Measurements from ENCODE around the gene HOXA5. TPM values are rescaled to one million over a fixed set of nuclear protein-coding genes. Genes with fewer than 3 reads are reported as not detected.

Gene HOXA5
- total and polyA plus RNA-seq, 4 donors, result 20.6 to 171 (median 95.6) TPM

DNA sequence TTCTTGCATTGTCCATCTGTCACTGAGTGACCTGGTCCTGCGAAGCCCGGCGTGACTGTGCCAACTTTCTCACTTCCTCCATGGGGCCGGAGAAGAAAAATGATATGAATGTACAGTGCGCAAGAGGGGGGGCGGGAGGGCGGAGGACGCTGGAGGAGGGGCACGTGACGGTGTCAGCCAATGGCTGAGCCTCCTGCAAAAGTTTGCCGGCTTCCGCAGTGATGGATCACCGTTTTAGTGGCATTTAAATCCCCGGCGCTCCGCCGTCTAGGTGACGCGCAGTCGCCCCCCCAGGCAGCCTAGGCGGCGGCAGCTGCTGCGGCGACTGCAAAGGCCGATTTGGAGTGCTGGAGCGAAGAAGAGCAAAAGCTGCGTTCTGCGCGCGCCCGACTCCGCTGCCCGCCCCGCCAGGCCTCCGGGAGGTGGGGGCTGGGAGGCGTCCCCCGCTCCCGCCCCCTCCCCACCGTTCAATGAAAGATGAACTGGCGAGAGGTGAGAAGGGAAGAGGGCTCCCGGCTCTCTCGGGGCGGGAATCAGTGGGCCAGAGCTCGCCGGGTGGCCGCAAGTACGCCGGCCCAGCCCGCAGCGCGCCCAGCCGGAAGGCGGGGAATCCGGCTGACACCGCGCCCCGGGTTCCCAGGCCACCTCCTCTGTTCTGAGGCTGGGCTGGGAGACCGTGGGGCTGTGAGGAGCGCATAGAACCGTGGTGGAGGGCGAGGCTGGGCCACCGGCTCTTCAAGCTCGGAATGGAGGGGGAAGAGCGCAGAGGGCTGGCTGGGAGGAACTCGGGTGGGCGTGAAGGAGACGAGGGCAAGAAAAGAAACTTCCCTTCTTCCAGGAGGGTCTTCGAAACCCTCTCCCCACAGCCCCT, 47.3 kb downstream of the HOXA5 start, which contains the start of gene HOXA1:
Gene HOXA1, minus strand, starts transcription at position 104 of the 871 bp plus-strand sequence. Its CDS starts 88 bp downstream, at position 16.
- peak within 1 kb of the TSS; percentile 98 for H3K27ac ChIP-seq (ENCODE audit: low read depth, low read length)
- WGBS (ENCODE audit: insufficient coverage), result under 1% methylated on average over 59 of the region's 68 CpGs
- H3K9me3 ChIP-seq (ENCODE audit: control insufficient read depth, insufficient read depth, low read length), result no peaks in the 10 kb centered on the region
- peaks cover 44% of the 10 kb centered on the region for H3K4me1 ChIP-seq (ENCODE audit: control insufficient read depth, insufficient read depth, low read length)
- H3K4me3 ChIP-seq (ENCODE audit: low read depth, low read length), result peak within 1 kb of the TSS; percentile 85
- peaks cover 23% of the 10 kb centered on the region for H3K27me3 ChIP-seq (ENCODE audit: control insufficient read depth, insufficient read depth, low read length)
- peaks cover 5% of the 10 kb centered on the region for H3K36me3 ChIP-seq (ENCODE audit: control insufficient read depth, insufficient read depth, low read length)
- peak in 4 of 6 donors; percentile 74 to 98 (median 86) for DNase-seq (ENCODE audit: low read depth in 4 of 6, low spot score in 6 of 6)

DNA sequence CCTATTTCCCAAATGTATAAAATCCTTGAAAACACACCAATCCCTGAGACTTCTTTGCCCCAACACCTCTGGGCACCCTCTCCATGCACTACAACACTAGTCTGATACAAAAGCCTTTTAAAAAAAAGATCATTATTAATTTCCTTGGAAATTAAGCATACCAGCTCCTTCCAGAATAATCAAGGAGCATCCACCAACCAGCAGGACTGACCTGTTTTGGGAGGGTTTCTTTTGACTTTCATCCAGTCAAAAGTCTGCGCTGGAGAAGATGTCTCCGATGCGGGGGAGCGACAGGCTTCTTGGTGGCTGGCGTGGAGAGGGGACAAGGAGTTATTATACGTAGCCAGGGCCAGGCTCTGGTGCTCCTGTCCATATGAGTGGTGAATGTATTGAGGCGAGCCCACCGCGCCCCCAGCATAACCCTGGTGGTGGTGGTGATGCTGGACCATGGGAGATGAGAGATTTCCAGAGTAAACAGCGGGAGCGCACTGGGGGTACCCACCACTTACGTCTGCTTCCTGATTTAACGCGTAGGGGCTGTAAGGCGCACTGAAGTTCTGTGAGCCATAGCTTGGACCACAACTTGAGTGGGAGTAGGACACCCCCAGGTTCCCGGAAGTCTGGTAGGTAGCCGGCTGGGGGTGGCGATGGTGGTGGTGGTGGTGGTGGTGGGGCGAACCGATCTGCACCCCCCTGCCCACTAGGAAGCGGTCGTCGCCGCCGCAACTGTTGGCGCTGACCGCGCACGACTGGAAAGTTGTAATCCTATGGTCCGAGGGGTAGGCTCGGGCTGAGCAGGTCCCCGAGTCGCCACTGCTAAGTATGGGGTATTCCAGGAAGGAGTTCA, 48.2 kb downstream of the HOXA5 start:
- Histone ChIP-seq H3K9me3 (ENCODE audit: control insufficient read depth, insufficient read depth, low read length) (no peaks in the 10 kb centered on the region), H3K27ac (ENCODE audit: low read depth, low read length) (peak overlapping the region; percentile 65), H3K4me1 (ENCODE audit: control insufficient read depth, insufficient read depth, low read length) (peaks cover 40% of the 10 kb centered on the region), H3K36me3 (ENCODE audit: control insufficient read depth, insufficient read depth, low read length) (peaks cover 5% of the 10 kb centered on the region), H3K4me3 (ENCODE audit: low read depth, low read length) (peak overlapping the region; percentile 85), H3K27me3 (ENCODE audit: control insufficient read depth, insufficient read depth, low read length) (peaks cover 23% of the 10 kb centered on the region)
- WGBS (ENCODE audit: insufficient coverage), result 16% methylated on average over 30 of the region's 33 CpGs
- DNase-seq (ENCODE audit: low read depth in 4 of 6, low spot score in 6 of 6), result peak in 2 of 6 donors; percentile 40 to 52

DNA sequence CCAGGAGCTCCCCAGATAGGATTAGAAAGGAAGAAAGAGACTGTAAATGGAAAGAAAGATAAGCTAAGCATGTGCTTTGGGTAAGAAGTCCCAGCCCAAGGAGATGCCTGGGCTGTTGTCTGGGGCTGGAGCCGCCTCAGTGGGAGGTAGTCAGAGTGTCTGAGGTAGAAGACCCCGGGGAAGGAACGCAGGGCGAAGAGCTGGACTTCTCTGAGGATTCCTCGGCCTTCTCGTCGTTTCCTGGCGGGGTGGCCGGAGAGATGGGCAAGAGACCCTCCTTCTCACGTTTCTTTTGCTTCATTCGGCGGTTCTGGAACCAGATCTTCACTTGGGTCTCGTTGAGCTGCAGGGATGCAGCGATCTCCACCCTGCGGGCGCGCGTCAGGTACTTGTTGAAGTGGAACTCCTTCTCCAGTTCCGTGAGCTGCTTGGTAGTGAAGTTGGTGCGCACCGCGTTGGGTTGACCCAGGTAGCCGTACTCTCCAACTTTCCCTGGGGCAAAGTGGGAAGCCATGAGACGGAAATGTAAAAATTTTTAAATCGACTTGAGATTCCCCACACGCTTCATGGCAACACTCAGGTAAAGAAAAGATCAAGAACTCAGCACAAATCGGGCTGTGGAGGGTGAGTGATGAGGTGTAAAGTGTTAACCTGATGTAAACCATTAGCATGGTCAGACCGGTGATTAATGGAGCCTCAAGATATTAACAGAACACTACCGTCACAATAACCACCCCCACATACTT, 49.0 kb downstream of the HOXA5 start:
- Histone ChIP-seq H3K4me3 (ENCODE audit: low read depth, low read length) (peak overlapping the region; percentile 85), H3K27ac (ENCODE audit: low read depth, low read length) (peak overlapping the region; percentile 65), H3K9me3 (ENCODE audit: control insufficient read depth, insufficient read depth, low read length) (no peaks in the 10 kb centered on the region), H3K4me1 (ENCODE audit: control insufficient read depth, insufficient read depth, low read length) (peaks cover 40% of the 10 kb centered on the region), H3K36me3 (ENCODE audit: control insufficient read depth, insufficient read depth, low read length) (peaks cover 5% of the 10 kb centered on the region), H3K27me3 (ENCODE audit: control insufficient read depth, insufficient read depth, low read length) (peaks cover 28% of the 10 kb centered on the region)
- DNase-seq (ENCODE audit: low read depth in 4 of 6, low spot score in 6 of 6), result peak in 2 of 6 donors; percentile 9 to 28
- 66% methylated on average over 26 of the region's 29 CpGs for WGBS (ENCODE audit: insufficient coverage)

DNA sequence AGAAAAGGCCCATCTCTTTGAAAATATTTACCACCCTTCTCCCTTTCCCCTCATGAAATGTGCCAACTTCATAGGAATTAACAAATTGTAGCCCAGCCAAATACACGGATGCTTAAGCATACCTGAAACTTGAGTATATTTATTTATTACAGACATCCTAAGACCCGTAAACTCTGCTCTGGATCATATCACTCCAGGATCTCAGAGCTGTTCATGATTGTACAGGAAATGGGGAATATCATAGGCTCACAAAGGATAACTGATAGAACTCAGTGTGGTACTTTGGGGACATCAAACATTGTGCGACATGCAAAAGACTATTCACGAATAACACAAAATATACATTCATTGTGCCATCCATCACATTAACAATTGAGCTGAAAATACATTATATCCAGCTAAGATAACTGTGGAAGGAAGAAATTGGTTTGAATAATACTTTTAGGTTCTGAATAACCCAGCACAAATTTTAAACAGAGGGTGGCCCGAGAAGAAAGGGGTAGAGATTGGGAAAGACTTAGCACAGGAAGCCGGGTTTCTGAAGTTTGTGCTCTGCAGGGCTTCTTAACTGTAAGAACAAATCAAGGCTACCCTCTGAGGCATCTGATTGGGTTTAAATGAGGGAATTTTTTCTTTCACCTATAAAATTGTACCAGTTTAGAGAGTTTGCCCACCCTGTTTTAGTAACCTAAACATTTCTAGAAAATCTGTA, 50.1 kb downstream of the HOXA5 start:
- H3K36me3 ChIP-seq (ENCODE audit: control insufficient read depth, insufficient read depth, low read length), result peaks cover 5% of the 10 kb centered on the region
- peaks cover 33% of the 10 kb centered on the region for H3K4me1 ChIP-seq (ENCODE audit: control insufficient read depth, insufficient read depth, low read length)
- H3K9me3 ChIP-seq (ENCODE audit: control insufficient read depth, insufficient read depth, low read length), result no peaks in the 10 kb centered on the region
- DNase-seq (ENCODE audit: low read depth in 4 of 6, low spot score in 6 of 6), result peak in 2 of 6 donors; percentile 3 to 13
- H3K27ac ChIP-seq (ENCODE audit: low read depth, low read length), result no peak overlapping the region
- H3K27me3 ChIP-seq (ENCODE audit: control insufficient read depth, insufficient read depth, low read length), result peaks cover 34% of the 10 kb centered on the region
- no peak overlapping the region for H3K4me3 ChIP-seq (ENCODE audit: low read depth, low read length)
- no CpG with 5 or more reads among the region's 6 CpGs for WGBS (ENCODE audit: insufficient coverage)

DNA sequence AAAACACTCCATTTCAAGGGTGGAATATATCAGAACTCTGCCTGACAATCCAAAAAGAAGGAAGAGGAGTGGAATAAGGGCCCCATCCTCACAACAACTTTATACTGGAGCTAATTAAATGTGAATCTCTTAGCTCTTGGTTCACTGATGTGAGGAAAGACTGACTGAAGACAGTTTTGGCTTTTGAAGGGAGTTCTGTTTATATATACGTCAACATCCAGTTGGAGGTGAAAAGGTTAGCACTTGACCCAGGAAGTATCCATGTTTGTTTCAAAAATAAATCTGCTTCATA, 50.7 kb downstream of the HOXA5 start:
- no peaks in the 10 kb centered on the region for H3K9me3 ChIP-seq (ENCODE audit: control insufficient read depth, insufficient read depth, low read length)
- H3K4me1 ChIP-seq (ENCODE audit: control insufficient read depth, insufficient read depth, low read length), result peaks cover 31% of the 10 kb centered on the region
- H3K27ac ChIP-seq (ENCODE audit: low read depth, low read length), result no peak overlapping the region
- H3K27me3 ChIP-seq (ENCODE audit: control insufficient read depth, insufficient read depth, low read length), result peaks cover 35% of the 10 kb centered on the region
- DNase-seq (ENCODE audit: low read depth in 4 of 6, low spot score in 6 of 6), result no peak
- peaks cover 2% of the 10 kb centered on the region for H3K36me3 ChIP-seq (ENCODE audit: control insufficient read depth, insufficient read depth, low read length)
- H3K4me3 ChIP-seq (ENCODE audit: low read depth, low read length), result no peak overlapping the region
- WGBS (ENCODE audit: insufficient coverage), result no CpG with 5 or more reads among the region's 1 CpG

DNA sequence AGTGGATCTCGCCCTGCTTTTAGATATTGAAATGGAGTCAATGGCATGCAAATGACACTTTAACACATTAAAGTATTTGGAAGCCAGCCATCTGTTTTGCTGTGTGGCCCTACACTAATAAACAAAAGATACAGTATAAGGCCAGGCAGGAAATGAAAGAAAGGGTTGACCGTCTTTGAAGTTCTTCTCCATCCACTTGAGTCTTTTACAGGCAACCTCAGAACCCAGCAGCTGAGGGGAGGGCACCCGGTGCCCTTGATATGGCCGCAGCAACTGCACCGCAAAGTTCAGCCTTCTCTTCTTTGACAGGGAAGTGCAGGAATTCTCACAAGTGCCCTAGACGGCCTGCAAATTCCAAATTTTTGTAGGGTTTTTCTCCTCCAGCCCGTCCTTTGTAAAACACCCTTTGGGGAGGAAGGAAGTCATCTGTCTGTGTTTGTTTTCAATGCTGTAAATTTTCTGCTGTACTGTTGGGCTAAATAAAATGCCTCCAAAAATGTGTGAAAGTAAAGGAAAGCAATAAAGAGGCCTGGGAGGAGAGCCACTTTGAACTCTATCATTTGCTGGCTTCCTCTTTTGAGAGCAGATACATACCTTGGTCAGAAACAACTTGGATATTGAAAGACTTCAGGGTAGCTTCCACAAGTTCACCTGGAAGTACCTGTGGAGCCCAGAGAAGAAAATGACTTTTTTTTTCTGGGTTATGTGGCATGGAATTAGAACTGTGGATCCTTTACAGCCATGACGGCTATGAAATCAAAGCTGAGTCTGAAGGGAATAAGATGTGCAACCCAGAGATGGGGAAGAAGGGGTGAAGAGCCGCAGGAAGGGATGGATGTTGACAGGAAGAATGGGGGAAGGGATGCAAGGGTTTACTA, 51.3 kb downstream of the HOXA5 start:
- DNase-seq (ENCODE audit: low read depth in 4 of 6, low spot score in 6 of 6), result peak in 1 of 6 donors; percentile 54
- Histone ChIP-seq H3K36me3 (ENCODE audit: control insufficient read depth, insufficient read depth, low read length) (peaks cover 2% of the 10 kb centered on the region), H3K4me1 (ENCODE audit: control insufficient read depth, insufficient read depth, low read length) (peaks cover 31% of the 10 kb centered on the region), H3K27ac (ENCODE audit: low read depth, low read length) (no peak overlapping the region), H3K9me3 (ENCODE audit: control insufficient read depth, insufficient read depth, low read length) (no peaks in the 10 kb centered on the region), H3K27me3 (ENCODE audit: control insufficient read depth, insufficient read depth, low read length) (peaks cover 39% of the 10 kb centered on the region), H3K4me3 (ENCODE audit: low read depth, low read length) (no peak overlapping the region)
- 64% methylated on average over 3 of the region's 9 CpGs for WGBS (ENCODE audit: insufficient coverage)

DNA sequence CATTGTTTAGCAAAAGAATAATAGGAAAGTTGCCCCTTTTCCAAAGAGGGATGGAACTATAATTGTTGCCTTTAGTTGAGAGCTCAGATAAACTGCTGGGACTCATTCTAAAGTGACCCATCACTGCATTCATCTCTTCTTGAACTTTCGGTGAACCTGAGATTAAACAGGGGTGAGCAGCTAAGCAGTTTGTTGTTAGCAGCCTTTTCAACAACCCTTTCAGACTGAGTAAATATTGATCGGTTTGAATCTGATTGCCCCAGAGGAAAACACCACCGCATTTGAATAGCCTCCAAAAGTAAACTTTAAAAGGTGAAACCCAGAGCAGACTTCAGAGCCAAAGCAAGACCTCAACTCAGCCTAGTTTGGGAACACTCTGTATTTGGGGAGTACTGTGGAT, 52.4 kb downstream of the HOXA5 start:
- Histone ChIP-seq H3K27me3 (ENCODE audit: control insufficient read depth, insufficient read depth, low read length) (peaks cover 38% of the 10 kb centered on the region), H3K27ac (ENCODE audit: low read depth, low read length) (peak overlapping the region; percentile 8), H3K4me1 (ENCODE audit: control insufficient read depth, insufficient read depth, low read length) (peaks cover 24% of the 10 kb centered on the region), H3K9me3 (ENCODE audit: control insufficient read depth, insufficient read depth, low read length) (no peaks in the 10 kb centered on the region), H3K36me3 (ENCODE audit: control insufficient read depth, insufficient read depth, low read length) (peaks cover 2% of the 10 kb centered on the region), H3K4me3 (ENCODE audit: low read depth, low read length) (no peak overlapping the region)
- peak in 3 of 6 donors; percentile 15 to 71 (median 25) for DNase-seq (ENCODE audit: low read depth in 4 of 6, low spot score in 6 of 6)
- WGBS (ENCODE audit: insufficient coverage), result no CpG with 5 or more reads among the region's 3 CpGs

Measured in spinal cord (tissue), 10 donors.